Measurements from ENCODE around the gene ADAM23. TPM values are rescaled to one million over a fixed set of nuclear protein-coding genes. Genes with fewer than 3 reads are reported as not detected.

The ADAM23 gene
- total RNA-seq, 1 experiment from 2014 or later, result 24.6 TPM

- no peak for TF ChIP-seq MYBL2 (CRISPR knock-in tag; IDR thresholded peaks at IDR 0.05)
- TF ChIP-seq E2F1 (CRISPR knock-in tag; IDR thresholded peaks at IDR 0.05), result no peak
- no peak for TF ChIP-seq RORB (CRISPR knock-in tag; IDR thresholded peaks at IDR 0.05)
- no peak for TF ChIP-seq ATF1 (CRISPR knock-in tag; IDR thresholded peaks at IDR 0.05)
- no peak for TF ChIP-seq AFF4 (CRISPR knock-in tag; IDR thresholded peaks at IDR 0.05; ENCODE audit: borderline replicate concordance)
- no peak for TF ChIP-seq SMAD3 (CRISPR knock-in tag; IDR thresholded peaks at IDR 0.05; ENCODE audit: borderline replicate concordance)
Measured at GRCh38 chr2:206482123-206482522, 38.8 kb downstream of the ADAM23 start (continued).

GRCh38 chr2:206482633-206483032, 39.3 kb downstream of the ADAM23 start:
- CTCF ChIA-PET, result no interaction called here
- no peak overlapping the region for H3K27ac Mint-ChIP-seq
- H3K9me3 Mint-ChIP-seq, result no peaks in the 10 kb centered on the region; the same call in none of the 2 replicates
- no peaks in the 10 kb centered on the region for H3K27me3 Mint-ChIP-seq (ENCODE audit: low read depth)
- H3K4me3 Mint-ChIP-seq, result no peak overlapping the region
- TF ChIP-seq JUN (CRISPR knock-in tag; IDR thresholded peaks at IDR 0.05) (no peak), ARID4B (CRISPR knock-in tag; IDR thresholded peaks at IDR 0.05; ENCODE audit: borderline replicate concordance) (no peak), ZNF532 (CRISPR knock-in tag; IDR thresholded peaks at IDR 0.05; ENCODE audit: borderline replicate concordance) (no peak), ESRRA (CRISPR knock-in tag; IDR thresholded peaks at IDR 0.05; ENCODE audit: borderline replicate concordance) (no peak)
- ATAC-seq (no peak), DNase-seq (ENCODE audit: low spot score) (no peak)
- peaks cover 7% of the 10 kb centered on the region for H3K4me1 Mint-ChIP-seq
- peaks cover 15% of the 10 kb centered on the region for H3K36me3 Mint-ChIP-seq
- POLR2A ChIA-PET, result no interaction called here

Data from WTC11 (cell line).